Measurements from ENCODE around the gene C7.
"Not testable (repeated sequence)": the region's sequence is repeated elsewhere in the genome, so short reads cannot be mapped to it uniquely, and the experiment has no call there.

The C7 gene

GRCh38 chr5:40991981-40992559 lies 82.8 kb downstream of the C7 start:
- no peak for DNase-seq

GRCh38 chr5:40995801-40996586 lies 86.7 kb downstream of the C7 start:
- DNase-seq = no peak

GRCh38 chr5:40999142-40999541 lies 89.8 kb downstream of the C7 start:
- DNase-seq = no peak

DNA sequence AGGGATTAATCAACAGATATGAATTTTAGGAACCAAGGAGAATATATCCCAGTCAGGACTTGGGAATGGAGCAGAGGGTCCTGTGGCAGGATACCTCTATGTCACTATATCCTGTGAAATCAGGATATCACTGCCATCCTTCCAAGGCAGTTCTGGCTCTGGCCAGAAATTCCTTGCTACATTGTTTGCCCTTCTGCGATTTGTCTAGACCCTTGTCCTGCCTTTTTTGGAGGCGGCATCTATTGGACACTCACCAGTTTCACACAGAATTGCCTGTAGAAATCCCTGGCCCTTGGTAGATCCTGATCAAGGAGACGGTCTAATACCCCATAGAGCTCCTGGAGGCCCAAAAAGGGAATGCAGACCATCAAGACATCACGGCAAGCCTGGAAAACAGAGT lies 90.7 kb downstream of the C7 start:
- no peak for DNase-seq

- DNase-seq = no peak
These were observed 94.5 kb downstream of the C7 start for GRCh38 chr5:41003670-41004376.

- DNase-seq = no peak
These were observed 95.6 kb downstream of the C7 start for GRCh38 chr5:41004931-41005330.

DNA sequence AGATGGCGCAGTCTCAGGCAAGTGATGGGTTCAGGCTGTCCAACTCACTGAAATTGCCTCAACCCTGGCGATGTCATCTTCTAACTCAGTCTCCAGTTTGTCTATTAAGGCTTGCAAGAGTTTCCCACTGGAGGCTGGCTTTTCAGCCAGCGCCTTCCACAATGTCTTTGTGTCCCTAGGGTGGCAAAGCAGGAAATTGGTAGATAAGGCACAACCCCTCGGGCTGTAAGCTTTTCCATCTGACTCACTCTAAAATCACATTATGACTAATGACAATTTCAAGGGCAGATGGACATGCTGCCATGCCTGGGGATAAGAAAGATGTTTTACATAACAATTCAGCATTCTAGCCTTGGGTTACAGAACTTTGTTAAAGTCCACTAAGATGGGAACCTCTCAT lies 99.9 kb downstream of the C7 start:
- DNase-seq = no peak

GRCh38 chr5:41010572-41010971 lies 101.3 kb downstream of the C7 start:
- DNase-seq = no peak

DNA sequence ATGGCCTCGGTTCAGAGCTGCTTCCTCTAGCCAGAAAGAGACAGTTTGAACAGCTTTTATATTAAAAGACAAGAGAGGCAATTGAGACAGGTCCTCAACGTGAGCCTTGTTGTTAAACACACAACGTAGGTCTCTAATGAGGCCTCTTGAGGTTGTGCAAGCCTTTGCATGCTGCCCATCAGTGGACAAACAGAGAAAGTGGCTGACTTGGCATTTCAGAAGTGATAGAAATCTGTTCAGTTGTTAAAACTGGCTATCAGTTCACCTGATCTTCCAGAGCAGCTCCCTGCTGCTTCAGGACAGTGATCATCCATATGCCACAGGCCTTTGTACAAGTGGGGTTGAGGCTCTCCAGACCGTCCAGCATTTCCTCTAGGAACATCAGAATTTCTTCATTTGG lies 103.0 kb downstream of the C7 start:
- DNase-seq = no peak

DNA sequence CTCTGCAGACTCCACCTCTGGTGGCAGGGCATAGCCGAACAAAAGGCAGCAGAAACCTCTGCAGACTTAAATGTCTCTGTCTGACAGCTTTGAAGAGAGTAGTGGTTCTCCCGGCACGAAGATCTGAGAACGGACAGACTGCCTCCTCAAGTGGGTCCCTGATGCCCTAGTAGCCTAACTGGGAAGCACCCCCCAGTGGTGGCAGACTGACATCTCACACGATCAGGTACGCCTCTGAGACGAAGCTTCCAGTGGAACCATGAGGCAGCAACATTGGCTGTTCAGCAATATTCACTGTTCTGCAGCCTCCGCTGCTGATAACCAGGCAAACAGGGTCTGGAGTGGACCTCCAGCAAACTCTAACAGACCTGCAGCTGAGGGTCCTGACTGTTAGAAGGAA lies 113.3 kb downstream of the C7 start:
- DNase-seq = not testable (repeated sequence)
